Mesendoderm (in vitro differentiated cells): ENCODE results near the gene TRIM24.

Source experiments
- DNase-seq: peaks from one replicate; pipeline ENCODE4 v3.0.0; 2013
- H2AK5ac ChIP-seq: 2 replicates; pipeline ENCODE4 v1.6.1; 2013; ENCODE audit warnings: low read length, inconsistent platforms
- H2BK120ac ChIP-seq: 2 replicates; pipeline ENCODE4 v1.6.1; 2013; ENCODE audit warnings: low read depth, mild to moderate bottlenecking, low read length, moderate library complexity, mixed read lengths
- H2BK15ac ChIP-seq: replicated peaks from 2 replicates; pipeline ENCODE4 v1.6.1; 2013; ENCODE audit warnings: low read depth, mild to moderate bottlenecking, moderate library complexity
- H2BK5ac ChIP-seq: 2 replicates; pipeline ENCODE4 v1.6.1; 2013; ENCODE audit warnings: low read length, inconsistent platforms
- H3K18ac ChIP-seq: 2 replicates; pipeline ENCODE4 v1.6.1; 2013; ENCODE audit warnings: mild to moderate bottlenecking, low read length, mixed read lengths
- H3K23ac ChIP-seq: one replicate; pipeline ENCODE4 v1.6.1; 2013; ENCODE audit warnings: low read length
- H3K27ac ChIP-seq: 2 replicates; pipeline ENCODE4 v1.5.1; 2013; ENCODE audit warnings: low read depth, mild to moderate bottlenecking, inconsistent platforms, low read length, moderate library complexity
- H3K27me3 ChIP-seq: 2 replicates; pipeline ENCODE4 v1.6.1; 2013; ENCODE audit warnings: low read length, control low read depth, mild to moderate bottlenecking, inconsistent platforms; ENCODE audit not compliant: insufficient read depth, poor library complexity
- H3K36me3 ChIP-seq: 2 replicates; pipeline ENCODE4 v1.6.1; 2013; ENCODE audit warnings: low read length, inconsistent platforms; ENCODE audit not compliant: control insufficient read depth, insufficient read depth
- H3K4ac ChIP-seq: one replicate; pipeline ENCODE4 v1.6.1; 2013; ENCODE audit warnings: low read depth, mild to moderate bottlenecking, low read length, moderate library complexity
- H3K4me1 ChIP-seq: 2 replicates; pipeline ENCODE4 v1.6.1; 2013; ENCODE audit warnings: low read depth, low read length, inconsistent platforms; ENCODE audit not compliant: control insufficient read depth
- H3K4me2 ChIP-seq: 2 replicates; pipeline ENCODE4 v1.6.1; 2013; ENCODE audit warnings: low read length
- H3K4me3 ChIP-seq: 2 replicates; pipeline ENCODE4 v1.5.1; 2013; ENCODE audit warnings: mild to moderate bottlenecking, low read length
- H3K56ac ChIP-seq: one replicate; pipeline ENCODE4 v1.6.1; 2013; ENCODE audit warnings: low read length
- H3K79me1 ChIP-seq: 2 replicates; pipeline ENCODE4 v1.6.1; 2013; ENCODE audit warnings: low read length, inconsistent platforms
- H3K79me2 ChIP-seq: 2 replicates; pipeline ENCODE4 v1.6.1; 2013; ENCODE audit warnings: mild to moderate bottlenecking, low read length; ENCODE audit not compliant: control insufficient read depth, insufficient read depth
- H3K9ac ChIP-seq: 2 replicates; pipeline ENCODE4 v1.6.1; 2013; ENCODE audit warnings: low read length, inconsistent platforms
- H4K5ac ChIP-seq: one replicate; pipeline ENCODE4 v1.6.1; 2013; ENCODE audit warnings: low read length
- H4K8ac ChIP-seq: one replicate; pipeline ENCODE4 v1.6.1; 2013; ENCODE audit warnings: low read depth, mild to moderate bottlenecking, control low read depth, low read length, moderate library complexity
- WGBS: extraction: QIAGEN DNeasy Blood & Tissue Kit; methylation state at CpG from one replicate; pipeline ENCODE4 v1.1.7; 2013; ENCODE audit warnings: low lambda C conversion rate, missing lambda C conversion rate; ENCODE audit not compliant: insufficient coverage; ENCODE audit errors: extremely low coverage; 5-methylcytosine and 5-hydroxymethylcytosine counted together

TRIM24 gene

GRCh38 chr7:138616085-138616484, 156.0 kb downstream of the TRIM24 start:
- Histone ChIP-seq H3K79me1 (no peaks in the 10 kb centered on the region), H4K8ac (no peak overlapping the region), H3K36me3 (no peaks in the 10 kb centered on the region), H3K56ac (no peak overlapping the region), H2BK5ac (no peak overlapping the region), H2BK120ac (no peak overlapping the region), H3K27me3 (no peaks in the 10 kb centered on the region), H3K4ac (no peak overlapping the region), H2AK5ac (no peak overlapping the region), H3K4me2 (no peak overlapping the region), H4K5ac (no peak overlapping the region), H3K27ac (no peak overlapping the region), H3K4me3 (no peak overlapping the region), H3K18ac (no peak overlapping the region), H3K9ac (no peak overlapping the region), H3K4me1 (no peaks in the 10 kb centered on the region), H3K23ac (no peak overlapping the region), H2BK15ac (no peak overlapping the region), H3K79me2 (no peaks in the 10 kb centered on the region)
- DNase-seq: no peak
- no CpG with 5 or more reads among the region's 6 CpGs for WGBS

- WGBS: no CpG with 5 or more reads among the region's 10 CpGs
- no peak overlapping the region for H3K18ac ChIP-seq
- no peak for DNase-seq
- H3K4me1 ChIP-seq: no peaks in the 10 kb centered on the region
- no peak overlapping the region for H2BK15ac ChIP-seq
- no peak overlapping the region for H3K9ac ChIP-seq
- H3K4ac ChIP-seq: no peak overlapping the region
- H4K8ac ChIP-seq: no peak overlapping the region
- no peaks in the 10 kb centered on the region for H3K79me1 ChIP-seq
- H3K4me2 ChIP-seq: no peak overlapping the region
- no peak overlapping the region for H3K56ac ChIP-seq
- H4K5ac ChIP-seq: no peak overlapping the region
- H3K27ac ChIP-seq: no peak overlapping the region
- H2BK120ac ChIP-seq: no peak overlapping the region
- no peak overlapping the region for H3K23ac ChIP-seq
- no peak overlapping the region for H2AK5ac ChIP-seq
- H3K79me2 ChIP-seq: no peaks in the 10 kb centered on the region
- no peaks in the 10 kb centered on the region for H3K27me3 ChIP-seq
- no peak overlapping the region for H3K4me3 ChIP-seq
- no peaks in the 10 kb centered on the region for H3K36me3 ChIP-seq
- no peak overlapping the region for H2BK5ac ChIP-seq
Observed at GRCh38 chr7:138618506-138618905, 158.4 kb downstream of the TRIM24 start.

- Histone ChIP-seq H3K79me2 (no peaks in the 10 kb centered on the region), H3K79me1 (no peaks in the 10 kb centered on the region)
Observed at GRCh38 chr7:138618933-138619332, 158.9 kb downstream of the TRIM24 start.

GRCh38 chr7:138622841-138623240, 162.8 kb downstream of the TRIM24 start:
- Histone ChIP-seq H2AK5ac (no peak overlapping the region), H3K4me3 (no peak overlapping the region), H3K9ac (no peak overlapping the region), H3K27me3 (no peaks in the 10 kb centered on the region), H3K36me3 (no peaks in the 10 kb centered on the region), H3K79me2 (no peaks in the 10 kb centered on the region), H3K23ac (no peak overlapping the region), H3K4me2 (no peak overlapping the region), H2BK15ac (no peak overlapping the region), H3K27ac (no peak overlapping the region), H4K8ac (no peak overlapping the region), H3K56ac (no peak overlapping the region), H3K4me1 (no peaks in the 10 kb centered on the region), H3K18ac (no peak overlapping the region), H4K5ac (no peak overlapping the region), H3K4ac (no peak overlapping the region), H2BK5ac (no peak overlapping the region), H3K79me1 (no peaks in the 10 kb centered on the region), H2BK120ac (no peak overlapping the region)
- no peak for DNase-seq
- WGBS: no CpG with 5 or more reads among the region's 1 CpG

More at GRCh38 chr7:138618933-138619332, 158.9 kb downstream of the TRIM24 start:
- H3K4me2 ChIP-seq: no peak overlapping the region
- H3K27me3 ChIP-seq: no peaks in the 10 kb centered on the region
- no peak overlapping the region for H3K9ac ChIP-seq
- H2BK15ac ChIP-seq: no peak overlapping the region
- no peak overlapping the region for H4K5ac ChIP-seq
- H3K4ac ChIP-seq: no peak overlapping the region
- H3K4me3 ChIP-seq: no peak overlapping the region
- H3K56ac ChIP-seq: no peak overlapping the region
- H3K23ac ChIP-seq: no peak overlapping the region
- no peak overlapping the region for H3K27ac ChIP-seq
- no peaks in the 10 kb centered on the region for H3K36me3 ChIP-seq
- H2BK5ac ChIP-seq: no peak overlapping the region
- H3K4me1 ChIP-seq: no peaks in the 10 kb centered on the region
- H4K8ac ChIP-seq: no peak overlapping the region
- no peak overlapping the region for H2AK5ac ChIP-seq
- no peak overlapping the region for H3K18ac ChIP-seq
- no peak overlapping the region for H2BK120ac ChIP-seq
- DNase-seq: no peak

GRCh38 chr7:138625084-138625848, 165.2 kb downstream of the TRIM24 start:
- no peak overlapping the region for H4K8ac ChIP-seq
- no CpG with 5 or more reads among the region's 3 CpGs for WGBS
- H2AK5ac ChIP-seq: no peak overlapping the region
- no peak overlapping the region for H3K56ac ChIP-seq
- H3K4ac ChIP-seq: no peak overlapping the region
- H2BK15ac ChIP-seq: no peak overlapping the region
- no peak overlapping the region for H3K4me2 ChIP-seq
- no peak overlapping the region for H3K23ac ChIP-seq
- no peak overlapping the region for H3K27ac ChIP-seq
- H3K27me3 ChIP-seq: no peaks in the 10 kb centered on the region
- H2BK120ac ChIP-seq: no peak overlapping the region
- DNase-seq: no peak
- no peaks in the 10 kb centered on the region for H3K36me3 ChIP-seq
- H2BK5ac ChIP-seq: no peak overlapping the region
- no peak overlapping the region for H3K4me3 ChIP-seq
- no peak overlapping the region for H3K9ac ChIP-seq
- no peak overlapping the region for H4K5ac ChIP-seq
- no peak overlapping the region for H3K18ac ChIP-seq
- no peaks in the 10 kb centered on the region for H3K79me1 ChIP-seq
- H3K4me1 ChIP-seq: no peaks in the 10 kb centered on the region
- H3K79me2 ChIP-seq: no peaks in the 10 kb centered on the region

- DNase-seq: no peak
Observed at GRCh38 chr7:138625849-138626230, 165.8 kb downstream of the TRIM24 start.

More at GRCh38 chr7:138625849-138626230, 165.8 kb downstream of the TRIM24 start:
- WGBS: no CpG with 5 or more reads among the region's 5 CpGs
- H3K4me1 ChIP-seq: no peaks in the 10 kb centered on the region
- H2BK15ac ChIP-seq: no peak overlapping the region
- H3K9ac ChIP-seq: no peak overlapping the region
- H3K4me2 ChIP-seq: no peak overlapping the region
- H4K5ac ChIP-seq: no peak overlapping the region
- no peaks in the 10 kb centered on the region for H3K27me3 ChIP-seq
- H3K4ac ChIP-seq: no peak overlapping the region
- no peak overlapping the region for H2BK120ac ChIP-seq
- H3K79me1 ChIP-seq: no peaks in the 10 kb centered on the region
- H3K23ac ChIP-seq: no peak overlapping the region
- H3K56ac ChIP-seq: no peak overlapping the region
- H3K79me2 ChIP-seq: no peaks in the 10 kb centered on the region
- H2BK5ac ChIP-seq: no peak overlapping the region
- no peaks in the 10 kb centered on the region for H3K36me3 ChIP-seq
- H3K27ac ChIP-seq: no peak overlapping the region
- no peak overlapping the region for H3K18ac ChIP-seq
- H4K8ac ChIP-seq: no peak overlapping the region
- H2AK5ac ChIP-seq: no peak overlapping the region
- H3K4me3 ChIP-seq: no peak overlapping the region
